Gastrocnemius medialis (tissue), 4 donors: ENCODE results near the gene CD28.

Source experiments
- POLR2A ChIP-seq, 2 donors: fragments of 450-650 bp; IDR thresholded peaks; one replicate each; pipeline ENCODE4 v1.6.1; 2017; ENCODE audit warnings: antibody characterized with exemption in 2 of 2, mild to moderate bottlenecking in 2 of 2, moderate library complexity in 2 of 2
- TF ChIP-seq, protein P1 (sequence below), 5 experiments: fragments of 450-650 bp in 3 of 5; fragments of 200-600 bp in 2 of 5; sonication (generic) in 2 of 5; IDR thresholded peaks in 4 of 5; conservative IDR thresholded peaks in 1 of 5; 1 replicate in 4 of 5; 2 replicates in 1 of 5; pipeline ENCODE4 v1.5.1; 2016 to 2019; ENCODE audit warnings: antibody characterized with exemption in 5 of 5, mild to moderate bottlenecking in 3 of 5, moderate library complexity in 3 of 5

DNA sequence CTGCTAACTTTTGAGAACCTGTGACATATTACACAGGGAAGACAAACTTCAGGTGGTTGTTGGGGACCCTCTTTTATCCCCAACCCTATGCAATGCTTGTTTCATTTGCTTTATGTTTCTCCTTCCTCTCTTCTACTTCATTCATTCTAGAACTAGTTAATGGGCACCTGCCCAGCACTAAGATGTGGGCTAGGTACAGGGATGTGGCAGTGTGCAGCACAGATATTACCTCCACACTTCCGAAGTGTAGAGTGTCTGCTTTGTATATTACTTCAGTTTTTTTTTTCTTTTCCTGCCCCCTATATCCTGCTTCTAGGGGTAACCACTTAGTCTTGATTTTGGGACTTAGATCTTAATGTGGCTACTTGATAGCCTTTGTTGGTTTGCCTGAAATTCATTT, 35.1 kb downstream of the CD28 start:
- TF ChIP-seq, protein P1, sequence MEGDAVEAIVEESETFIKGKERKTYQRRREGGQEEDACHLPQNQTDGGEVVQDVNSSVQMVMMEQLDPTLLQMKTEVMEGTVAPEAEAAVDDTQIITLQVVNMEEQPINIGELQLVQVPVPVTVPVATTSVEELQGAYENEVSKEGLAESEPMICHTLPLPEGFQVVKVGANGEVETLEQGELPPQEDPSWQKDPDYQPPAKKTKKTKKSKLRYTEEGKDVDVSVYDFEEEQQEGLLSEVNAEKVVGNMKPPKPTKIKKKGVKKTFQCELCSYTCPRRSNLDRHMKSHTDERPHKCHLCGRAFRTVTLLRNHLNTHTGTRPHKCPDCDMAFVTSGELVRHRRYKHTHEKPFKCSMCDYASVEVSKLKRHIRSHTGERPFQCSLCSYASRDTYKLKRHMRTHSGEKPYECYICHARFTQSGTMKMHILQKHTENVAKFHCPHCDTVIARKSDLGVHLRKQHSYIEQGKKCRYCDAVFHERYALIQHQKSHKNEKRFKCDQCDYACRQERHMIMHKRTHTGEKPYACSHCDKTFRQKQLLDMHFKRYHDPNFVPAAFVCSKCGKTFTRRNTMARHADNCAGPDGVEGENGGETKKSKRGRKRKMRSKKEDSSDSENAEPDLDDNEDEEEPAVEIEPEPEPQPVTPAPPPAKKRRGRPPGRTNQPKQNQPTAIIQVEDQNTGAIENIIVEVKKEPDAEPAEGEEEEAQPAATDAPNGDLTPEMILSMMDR (IDR thresholded peaks at IDR 0.05 in 4 of 5, conservative IDR thresholded peaks at IDR 0.05 in 1 of 5), result no peak
- no peak for TF ChIP-seq POLR2A (IDR thresholded peaks at IDR 0.05)
